ENCODE results near the gene COQ3. TPM values are rescaled to one million over a fixed set of nuclear protein-coding genes. Genes with fewer than 3 reads are reported as not detected.

The COQ3 gene
- 7.2 TPM for polyA plus RNA-seq (ENCODE audit: insufficient read length)

GRCh38 chr6:99393698-99394531, at the start of gene COQ3:
TSS of gene COQ3 (minus strand) at chr6:99394195. CDS start at chr6:99394179, 16 bp downstream.
- DNase-seq, result peak; percentile 84

- peak; percentile 5 for DNase-seq
Measured at GRCh38 chr6:99434702-99435530, 40.9 kb upstream of the COQ3 start.

GRCh38 chr6:99432877-99433276, 38.9 kb upstream of the COQ3 start:
- no peak for DNase-seq

GRCh38 chr6:99431901-99432300, 37.9 kb upstream of the COQ3 start:
- DNase-seq, result no peak

GRCh38 chr6:99427988-99428387, 34.0 kb upstream of the COQ3 start:
- DNase-seq, result no peak

- DNase-seq, result no peak
Measured at GRCh38 chr6:99426451-99426757, 32.4 kb upstream of the COQ3 start.

GRCh38 chr6:99425647-99426450, 31.9 kb upstream of the COQ3 start:
- peak; percentile 92 for DNase-seq

GRCh38 chr6:99424761-99425646, 31.0 kb upstream of the COQ3 start, which contains the start of gene PNISR:
TSS of gene PNISR (minus strand) at chr6:99425308. CDS start at chr6:99414659, 10,649 bp downstream.
- peak; percentile 97 for DNase-seq

- DNase-seq, result no peak
Measured at GRCh38 chr6:99424022-99424421, 30.0 kb upstream of the COQ3 start.

GRCh38 chr6:99422912-99423311, 28.9 kb upstream of the COQ3 start:
- DNase-seq, result no peak

GRCh38 chr6:99416892-99417767, 23.1 kb upstream of the COQ3 start:
- DNase-seq, result no peak

GRCh38 chr6:99416226-99416625, 22.2 kb upstream of the COQ3 start:
- DNase-seq, result no peak

GRCh38 chr6:99415446-99415845, 21.5 kb upstream of the COQ3 start:
- no peak for DNase-seq

- no peak for DNase-seq
Measured at GRCh38 chr6:99412065-99412464, 18.1 kb upstream of the COQ3 start.

- DNase-seq, result no peak
Measured at GRCh38 chr6:99409672-99410071, 15.7 kb upstream of the COQ3 start.

- no peak for DNase-seq
Measured at GRCh38 chr6:99407076-99407475, 13.1 kb upstream of the COQ3 start.

- no peak for DNase-seq
Measured at GRCh38 chr6:99402448-99402847, 8.5 kb upstream of the COQ3 start.

GRCh38 chr6:99397287-99397686, 3.3 kb upstream of the COQ3 start:
- DNase-seq, result no peak

- no peak for DNase-seq
Measured at GRCh38 chr6:99393366-99393697, 663 bp downstream of the COQ3 start.

- no peak for DNase-seq
Measured at GRCh38 chr6:99390896-99391295, 3.1 kb downstream of the COQ3 start.

- no peak for DNase-seq
Measured at GRCh38 chr6:99384507-99384906, 9.5 kb downstream of the COQ3 start.
